Measurements from ENCODE around the gene KIF16B. TPM values are rescaled to one million over a fixed set of nuclear protein-coding genes. Genes with fewer than 3 reads are reported as not detected.

KIF16B gene
- total RNA-seq, 1 donor from 2014 or later = 8.1 TPM

GRCh38 chr20:16483024-16483423 is 90.2 kb downstream of the KIF16B start:
- Mint-ChIP-seq H3K27ac (no peak overlapping the region), H3K27me3 (no peaks in the 10 kb centered on the region), H3K4me1 (no peaks in the 10 kb centered on the region), H3K36me3 (ENCODE audit: low read depth) (no peaks in the 10 kb centered on the region), H3K4me3 (no peak overlapping the region), H3K9me3 (no peaks in the 10 kb centered on the region)
- intact Hi-C loops (cut with micrococcal nuclease) = no loop called here
- DNase-seq = no peak

- intact Hi-C loops (cut with micrococcal nuclease) = no loop called here
- no peak overlapping the region for H3K27ac Mint-ChIP-seq
- no peaks in the 10 kb centered on the region for H3K27me3 Mint-ChIP-seq
- H3K4me3 Mint-ChIP-seq = no peak overlapping the region
- no peaks in the 10 kb centered on the region for H3K9me3 Mint-ChIP-seq
- H3K36me3 Mint-ChIP-seq (ENCODE audit: low read depth) = no peaks in the 10 kb centered on the region
- H3K4me1 Mint-ChIP-seq = peaks cover 4% of the 10 kb centered on the region
- DNase-seq = no peak
Observed at GRCh38 chr20:16481977-16482376, 91.3 kb downstream of the KIF16B start.

- Mint-ChIP-seq H3K27ac (no peak overlapping the region), H3K9me3 (no peaks in the 10 kb centered on the region), H3K27me3 (no peaks in the 10 kb centered on the region), H3K36me3 (ENCODE audit: low read depth) (no peaks in the 10 kb centered on the region), H3K4me1 (peaks cover 4% of the 10 kb centered on the region), H3K4me3 (no peak overlapping the region)
- DNase-seq = no peak
- intact Hi-C loops (cut with micrococcal nuclease) = loop anchor here (10.0 kb wide), 1 partner anchor 775 kb away; no protein-coding TSS in a partner anchor
Observed at GRCh38 chr20:16479666-16480065, 93.6 kb downstream of the KIF16B start.

- no peaks in the 10 kb centered on the region for H3K9me3 Mint-ChIP-seq
- H3K4me1 Mint-ChIP-seq = peaks cover 4% of the 10 kb centered on the region
- intact Hi-C loops (cut with micrococcal nuclease) = loop anchor here (10.0 kb wide), 1 partner anchor 773 kb away; no protein-coding TSS in a partner anchor
Observed at GRCh38 chr20:16477632-16478031, 95.6 kb downstream of the KIF16B start.

GRCh38 chr20:16476032-16476431 is 97.2 kb downstream of the KIF16B start:
- no peaks in the 10 kb centered on the region for H3K27me3 Mint-ChIP-seq
- no peak overlapping the region for H3K4me3 Mint-ChIP-seq
- H3K9me3 Mint-ChIP-seq = no peaks in the 10 kb centered on the region
- intact Hi-C loops (cut with micrococcal nuclease) = loop anchor here (10.0 kb wide), 1 partner anchor 771 kb away; no protein-coding TSS in a partner anchor
- H3K36me3 Mint-ChIP-seq (ENCODE audit: low read depth) = no peaks in the 10 kb centered on the region
- H3K4me1 Mint-ChIP-seq = peaks cover 4% of the 10 kb centered on the region
- DNase-seq = peak; percentile 60
- H3K27ac Mint-ChIP-seq = no peak overlapping the region

More at GRCh38 chr20:16477632-16478031, 95.6 kb downstream of the KIF16B start:
- Mint-ChIP-seq H3K4me3 (no peak overlapping the region), H3K36me3 (ENCODE audit: low read depth) (no peaks in the 10 kb centered on the region), H3K27me3 (no peaks in the 10 kb centered on the region), H3K27ac (no peak overlapping the region)
- DNase-seq = no peak

- no peaks in the 10 kb centered on the region for H3K36me3 Mint-ChIP-seq (ENCODE audit: low read depth)
- H3K27ac Mint-ChIP-seq = no peak overlapping the region
- intact Hi-C loops (cut with micrococcal nuclease) = loop anchor here (10.0 kb wide), 1 partner anchor 770 kb away; no protein-coding TSS in a partner anchor
- H3K4me1 Mint-ChIP-seq = peaks cover 4% of the 10 kb centered on the region
- H3K9me3 Mint-ChIP-seq = no peaks in the 10 kb centered on the region
- no peak overlapping the region for H3K4me3 Mint-ChIP-seq
- no peaks in the 10 kb centered on the region for H3K27me3 Mint-ChIP-seq
- no peak for DNase-seq
Observed at GRCh38 chr20:16475225-16475624, 98.0 kb downstream of the KIF16B start.

- no peak for DNase-seq
- H3K9me3 Mint-ChIP-seq = no peaks in the 10 kb centered on the region
- H3K27ac Mint-ChIP-seq = no peak overlapping the region
- no peak overlapping the region for H3K4me3 Mint-ChIP-seq
- H3K4me1 Mint-ChIP-seq = peaks cover 4% of the 10 kb centered on the region
- no peaks in the 10 kb centered on the region for H3K36me3 Mint-ChIP-seq (ENCODE audit: low read depth)
- intact Hi-C loops (cut with micrococcal nuclease) = loop anchor here (10.0 kb wide), 1 partner anchor 770 kb away; no protein-coding TSS in a partner anchor
- no peaks in the 10 kb centered on the region for H3K27me3 Mint-ChIP-seq
Observed at GRCh38 chr20:16474363-16474762, 98.9 kb downstream of the KIF16B start.

- Mint-ChIP-seq H3K4me3 (no peak overlapping the region), H3K9me3 (no peaks in the 10 kb centered on the region), H3K27me3 (no peaks in the 10 kb centered on the region), H3K4me1 (no peaks in the 10 kb centered on the region), H3K27ac (no peak overlapping the region), H3K36me3 (ENCODE audit: low read depth) (no peaks in the 10 kb centered on the region)
- intact Hi-C loops (cut with micrococcal nuclease) = loop anchor here (10.0 kb wide), 1 partner anchor 767 kb away; no protein-coding TSS in a partner anchor
- no peak for DNase-seq
Observed at GRCh38 chr20:16472045-16472872, 101.0 kb downstream of the KIF16B start.

- DNase-seq = no peak
- Mint-ChIP-seq H3K9me3 (no peaks in the 10 kb centered on the region), H3K4me3 (no peak overlapping the region), H3K27ac (no peak overlapping the region), H3K27me3 (no peaks in the 10 kb centered on the region), H3K4me1 (no peaks in the 10 kb centered on the region), H3K36me3 (ENCODE audit: low read depth) (peaks cover 2% of the 10 kb centered on the region)
- intact Hi-C loops (cut with micrococcal nuclease) = no loop called here
Observed at GRCh38 chr20:16469395-16469905, 103.8 kb downstream of the KIF16B start.

GRCh38 chr20:16462711-16463110 is 110.5 kb downstream of the KIF16B start:
- H3K4me1 Mint-ChIP-seq = no peaks in the 10 kb centered on the region

GRCh38 chr20:16459019-16459700 is 114.1 kb downstream of the KIF16B start:
- no peaks in the 10 kb centered on the region for H3K36me3 Mint-ChIP-seq (ENCODE audit: low read depth)
- no peaks in the 10 kb centered on the region for H3K9me3 Mint-ChIP-seq
- H3K27ac Mint-ChIP-seq = no peak overlapping the region
- intact Hi-C loops (cut with micrococcal nuclease) = no loop called here
- no peak overlapping the region for H3K4me3 Mint-ChIP-seq
- no peaks in the 10 kb centered on the region for H3K4me1 Mint-ChIP-seq
- H3K27me3 Mint-ChIP-seq = no peaks in the 10 kb centered on the region
- no peak for DNase-seq

More at GRCh38 chr20:16462711-16463110, 110.5 kb downstream of the KIF16B start:
- Mint-ChIP-seq H3K4me3 (no peak overlapping the region), H3K27ac (no peak overlapping the region), H3K36me3 (ENCODE audit: low read depth) (peaks cover 2% of the 10 kb centered on the region), H3K9me3 (no peaks in the 10 kb centered on the region), H3K27me3 (no peaks in the 10 kb centered on the region)
- DNase-seq = no peak
- intact Hi-C loops (cut with micrococcal nuclease) = no loop called here

- no peak for DNase-seq
- Mint-ChIP-seq H3K9me3 (no peaks in the 10 kb centered on the region), H3K27ac (no peak overlapping the region), H3K27me3 (no peaks in the 10 kb centered on the region), H3K4me1 (no peaks in the 10 kb centered on the region), H3K36me3 (ENCODE audit: low read depth) (no peaks in the 10 kb centered on the region), H3K4me3 (no peak overlapping the region)
- intact Hi-C loops (cut with micrococcal nuclease) = no loop called here
Observed at GRCh38 chr20:16457514-16457913, 115.7 kb downstream of the KIF16B start.

GRCh38 chr20:16455324-16455723 is 117.9 kb downstream of the KIF16B start:
- no peak for DNase-seq
- Mint-ChIP-seq H3K36me3 (ENCODE audit: low read depth) (no peaks in the 10 kb centered on the region), H3K27ac (no peak overlapping the region), H3K9me3 (no peaks in the 10 kb centered on the region), H3K4me3 (no peak overlapping the region), H3K4me1 (no peaks in the 10 kb centered on the region), H3K27me3 (no peaks in the 10 kb centered on the region)
- intact Hi-C loops (cut with micrococcal nuclease) = no loop called here

- Mint-ChIP-seq H3K27ac (no peak overlapping the region), H3K9me3 (no peaks in the 10 kb centered on the region), H3K4me1 (no peaks in the 10 kb centered on the region), H3K4me3 (no peak overlapping the region), H3K27me3 (no peaks in the 10 kb centered on the region), H3K36me3 (ENCODE audit: low read depth) (no peaks in the 10 kb centered on the region)
- intact Hi-C loops (cut with micrococcal nuclease) = no loop called here
- no peak for DNase-seq
Observed at GRCh38 chr20:16451982-16452381, 121.3 kb downstream of the KIF16B start.
